Right lung (tissue), 5 donors: ENCODE results near the gene CBY1. TPM values are rescaled to one million over a fixed set of nuclear protein-coding genes. Genes with fewer than 3 reads are reported as not detected.
"Not testable (repeated sequence)": the region's sequence is repeated elsewhere in the genome, so short reads cannot be mapped to it uniquely, and the experiment has no call there.

ENCODE experiments used
- DNase-seq, 2 donors: peaks; one replicate each; pipeline ENCODE4 v3.0.0-alpha.2; 2013
- polyA plus RNA-seq, 5 donors: library from polyadenylated mRNA; unstranded; fragments of 120-200 nt; gene quantifications; one replicate each; pipeline versions ENCODE4 v1.2.1 to v1.2.3, GENCODE V29; 2013; ENCODE audit warnings: inconsistent platforms in 1 of 5, low replicate concordance in 1 of 5; ENCODE audit not compliant: insufficient read length in 5 of 5, insufficient read depth in 1 of 5

CBY1 gene
- polyA plus RNA-seq, 5 donors = 44.9 to 59.3 (median 56.3) TPM

DNA sequence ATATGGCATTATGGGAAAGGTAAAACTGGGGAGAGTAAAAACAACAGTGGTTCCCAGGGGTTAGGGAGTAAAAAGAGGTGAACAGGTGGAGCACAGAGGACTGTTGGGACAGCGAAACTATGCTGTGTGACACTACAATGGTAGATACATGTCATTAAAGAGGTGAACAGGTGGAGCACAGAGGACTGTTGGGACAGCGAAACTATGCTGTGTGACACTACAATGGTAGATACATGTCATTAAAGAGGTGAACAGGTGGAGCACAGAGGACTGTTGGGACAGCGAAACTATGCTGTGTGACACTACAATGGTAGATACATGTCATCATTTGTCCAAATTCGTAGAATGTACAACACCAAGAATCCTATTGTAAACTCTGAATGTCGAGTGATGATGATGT, 12.2 kb upstream of the CBY1 start:
- not testable (repeated sequence) for DNase-seq

GRCh38 chr22:38645430-38645829, 11.0 kb upstream of the CBY1 start:
- DNase-seq = no peak

GRCh38 chr22:38649841-38650522, 6.5 kb upstream of the CBY1 start:
- no peak for DNase-seq

GRCh38 chr22:38652859-38653258, 3.6 kb upstream of the CBY1 start:
- DNase-seq = no peak

DNA sequence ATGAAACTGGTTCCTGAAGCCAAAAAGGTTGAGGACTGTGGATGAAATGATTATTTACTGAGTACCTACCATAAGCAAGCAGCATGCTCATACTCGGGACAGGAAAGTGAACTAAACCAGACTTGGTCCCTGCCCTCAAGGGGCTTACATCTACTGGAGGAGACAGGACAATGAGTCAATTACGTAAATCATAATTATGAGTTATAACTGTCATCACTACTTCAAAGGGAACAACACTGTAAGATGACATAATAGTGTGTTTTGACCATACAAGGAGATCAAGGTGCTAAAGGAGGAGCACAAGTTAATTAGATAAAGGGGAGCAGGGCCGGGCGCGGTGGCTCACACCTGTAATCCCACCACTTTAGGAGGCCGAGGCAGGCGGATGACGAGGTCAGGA, 2.7 kb upstream of the CBY1 start:
- DNase-seq = no peak

GRCh38 chr22:38655519-38656255, 751 bp upstream of the CBY1 start:
- peak in 1 of 2 donors; percentile 9 for DNase-seq

- peak in 1 of 2 donors; percentile 8 for DNase-seq
Observed at GRCh38 chr22:38657045-38657909, 839 bp downstream of the CBY1 start.

GRCh38 chr22:38674888-38675287, 18.4 kb downstream of the CBY1 start:
- DNase-seq = no peak

- no peak for DNase-seq
Observed at GRCh38 chr22:38675833-38676232, 19.4 kb downstream of the CBY1 start.

- DNase-seq = peak; percentile 80 to 83
Observed at GRCh38 chr22:38681582-38682335, 25.3 kb downstream of the CBY1 start, which contains the start of gene TOMM22. Gene TOMM22 (plus strand): TSS chr22:38681957. CDS start chr22:38681979, 22 bp downstream.

DNA sequence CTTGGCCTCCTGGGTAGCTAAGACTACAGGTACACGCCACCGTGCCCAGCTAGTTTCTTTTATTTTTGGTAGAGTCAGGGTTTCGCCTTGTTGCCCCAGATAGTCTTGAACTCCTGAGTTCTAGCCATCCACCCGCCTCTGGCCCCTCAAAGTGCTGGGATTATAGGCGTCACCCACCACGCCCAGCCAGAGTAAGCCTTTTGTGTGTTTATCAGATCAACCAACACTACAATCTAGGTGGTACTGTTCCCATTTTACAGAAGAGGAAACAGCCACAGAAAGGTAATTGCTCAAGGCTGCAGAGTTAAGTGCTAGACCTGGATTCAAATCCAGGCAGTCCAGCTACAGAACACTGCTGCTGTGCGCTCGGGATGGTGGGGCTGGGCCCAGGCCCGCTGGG, 28.5 kb downstream of the CBY1 start:
- no peak for DNase-seq

- no peak for DNase-seq
Observed at GRCh38 chr22:38685761-38686160, 29.3 kb downstream of the CBY1 start.

GRCh38 chr22:38689651-38690050, 33.2 kb downstream of the CBY1 start:
- no peak for DNase-seq

DNA sequence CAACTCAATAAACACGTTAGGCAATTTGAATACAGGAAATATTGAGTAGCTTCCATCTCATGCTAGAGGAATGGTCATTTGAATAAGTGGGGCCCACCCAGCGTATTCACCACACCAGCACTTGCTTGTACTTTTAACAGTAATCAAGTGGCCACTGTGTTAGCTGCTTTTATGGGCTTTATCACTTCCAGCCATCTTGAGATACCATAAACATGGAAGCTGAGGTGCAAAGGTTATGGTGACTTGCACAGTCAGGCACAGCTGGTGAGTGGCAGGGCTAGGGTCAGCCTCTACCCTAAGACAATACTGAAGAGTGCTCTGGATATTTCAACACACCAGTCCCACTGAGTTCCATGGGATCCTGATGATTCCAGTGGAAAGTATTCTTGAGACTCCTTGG, 37.6 kb downstream of the CBY1 start:
- DNase-seq = no peak

DNA sequence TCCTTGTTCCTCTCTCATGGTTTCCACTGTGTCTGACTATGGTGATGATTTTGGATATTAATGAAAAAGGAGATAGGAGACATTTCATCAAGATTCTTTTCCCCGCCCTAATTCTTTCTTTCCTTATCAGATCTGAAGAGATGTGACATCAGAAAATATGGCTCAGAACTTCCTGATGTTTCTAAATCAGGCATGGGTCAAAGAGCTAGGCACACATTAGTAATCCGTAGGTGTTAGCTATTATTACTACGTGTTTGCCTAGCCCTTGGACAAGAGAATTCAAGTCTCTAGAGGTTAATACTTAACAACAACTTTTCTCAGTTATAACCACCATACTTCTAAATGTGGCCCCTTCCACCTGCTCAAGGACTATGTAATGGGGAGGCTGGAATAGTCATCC, 38.5 kb downstream of the CBY1 start:
- DNase-seq = no peak

DNA sequence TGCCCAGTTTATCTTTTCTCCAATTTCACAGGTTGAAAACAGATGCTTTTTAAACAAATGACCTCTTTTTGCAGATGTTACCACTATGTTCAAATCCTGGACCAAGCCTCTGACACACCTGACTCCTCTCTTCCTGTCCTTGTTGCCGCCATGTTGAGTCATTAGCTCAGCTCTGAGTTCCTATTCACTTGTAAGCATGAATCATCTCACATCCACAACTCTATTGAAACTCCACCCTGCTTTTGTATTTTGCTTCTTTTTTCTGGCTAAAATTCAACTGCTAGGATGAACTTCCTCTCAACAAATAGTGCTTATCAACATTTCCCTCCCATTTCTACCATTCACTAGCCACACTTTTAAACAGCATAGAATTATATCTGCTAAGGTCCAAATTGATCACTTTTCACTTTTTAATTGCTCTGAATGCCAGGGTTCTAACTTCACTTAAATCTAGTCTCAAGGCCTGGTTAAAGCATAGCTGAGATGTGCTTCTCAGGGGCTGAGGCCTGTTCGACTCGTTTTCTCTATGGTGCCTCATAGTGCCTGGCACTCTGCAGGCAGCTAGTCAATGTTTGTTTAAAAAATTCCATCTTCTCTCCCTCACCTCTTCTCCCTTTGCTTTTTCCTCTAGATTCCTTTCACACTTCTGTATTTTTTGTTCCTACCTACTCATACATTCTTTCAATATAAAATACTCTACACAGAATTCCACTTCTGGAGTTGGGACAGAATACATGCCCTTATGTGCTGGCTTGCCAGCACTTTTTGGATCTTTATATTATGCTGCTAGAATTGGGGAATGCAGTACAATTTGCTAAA, 40.4 kb downstream of the CBY1 start:
- DNase-seq = peak in 1 of 2 donors; percentile 21

DNA sequence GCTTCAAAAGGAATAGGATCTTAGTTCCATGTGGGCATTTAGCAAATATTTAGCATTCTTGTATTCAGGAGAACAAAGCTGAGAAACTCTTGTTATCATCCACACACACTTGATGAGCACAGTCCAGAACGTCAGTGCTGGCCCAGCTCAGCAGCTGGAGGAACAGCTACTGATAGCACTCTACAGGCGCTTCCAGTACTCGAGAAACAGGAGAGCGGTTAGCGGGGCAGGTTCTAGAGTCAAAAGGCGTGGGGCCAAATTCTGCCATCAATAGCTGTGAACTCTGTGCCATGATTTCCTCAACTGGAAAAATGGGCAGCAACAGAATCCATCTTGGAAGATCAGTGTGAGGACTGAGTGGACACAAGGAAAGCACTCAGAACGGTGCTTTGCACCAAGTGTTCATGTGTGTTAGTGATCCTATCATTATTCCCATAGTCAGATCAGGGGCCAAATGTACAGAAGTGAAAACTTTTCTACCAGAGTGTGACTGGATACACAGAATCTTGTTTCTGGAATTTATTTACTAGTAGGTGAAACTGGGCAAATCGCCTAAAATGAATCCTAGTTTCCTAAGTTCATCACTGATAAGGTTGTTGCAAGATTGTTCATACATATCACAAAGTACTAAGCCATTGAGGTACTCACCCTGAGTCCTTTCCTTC, 41.1 kb downstream of the CBY1 start:
- DNase-seq = no peak

DNA sequence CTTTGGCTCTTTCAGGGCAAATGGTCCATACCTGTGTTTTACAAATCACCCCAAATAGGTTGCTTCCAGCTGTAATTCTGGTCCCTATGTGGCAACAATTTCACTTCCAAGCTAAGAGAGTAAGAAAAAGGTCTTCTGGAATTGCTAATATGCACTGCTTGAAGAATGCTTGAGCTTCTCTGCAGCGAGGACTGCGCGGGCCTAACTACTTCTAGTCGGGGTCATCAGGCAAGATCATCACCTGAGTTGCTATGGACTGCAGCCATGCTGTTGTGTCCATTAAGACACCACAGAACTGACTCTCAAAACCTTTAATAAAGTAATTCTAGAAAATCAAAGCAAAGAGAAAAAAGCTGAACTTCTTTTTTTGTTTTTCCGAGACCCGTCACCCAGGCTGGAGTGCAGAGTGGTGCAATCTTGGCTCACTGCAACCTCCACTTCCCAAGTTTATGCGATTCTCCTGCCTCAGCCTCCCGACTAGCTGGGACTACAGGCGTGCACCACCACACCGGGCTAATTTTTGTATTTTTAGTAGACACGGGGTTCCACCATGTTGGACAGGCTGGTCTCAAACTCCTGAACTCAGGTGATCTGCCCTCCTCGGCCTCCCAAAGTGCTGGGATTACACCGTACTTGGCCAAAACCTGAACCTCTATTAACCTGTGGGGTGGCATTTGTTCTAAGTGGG, 42.1 kb downstream of the CBY1 start:
- DNase-seq = no peak

GRCh38 chr22:38699143-38699542, 42.7 kb downstream of the CBY1 start:
- DNase-seq = no peak
